T-helper 1 cell (primary cell): ENCODE results near the gene VAMP3.

Experiments used
- DNase-seq, 5 donors: peaks; one replicate each; pipeline ENCODE4 v3.0.0-alpha.2; 2012 to 2020

VAMP3 gene

GRCh38 chr1:7813677-7814373 lies 42.7 kb downstream of the VAMP3 start:
- DNase-seq = no peak

GRCh38 chr1:7821282-7821681 lies 50.2 kb downstream of the VAMP3 start:
- DNase-seq = no peak

- no peak for DNase-seq
These were observed 53.6 kb downstream of the VAMP3 start for GRCh38 chr1:7824701-7825100.

- no peak for DNase-seq
These were observed 55.3 kb downstream of the VAMP3 start for GRCh38 chr1:7826363-7826762.

- peak; percentile 14 to 24 (median 18) for DNase-seq
These were observed 56.2 kb downstream of the VAMP3 start for GRCh38 chr1:7827126-7827955.
